Mucosa of stomach (tissue), 1 donor: ENCODE results near the gene PIK3CD.
"Not testable (repeated sequence)": the region's sequence is repeated elsewhere in the genome, so short reads cannot be mapped to it uniquely, and the experiment has no call there.

Experiments used
- H3K27me3 ChIP-seq: one replicate; pipeline ENCODE4 v1.7.0; 2013; ENCODE audit warnings: mild to moderate bottlenecking, low read length; ENCODE audit not compliant: control insufficient read depth, insufficient read depth
- H3K36me3 ChIP-seq: one replicate; pipeline ENCODE4 v1.7.0; 2013; ENCODE audit warnings: low read length; ENCODE audit not compliant: control insufficient read depth, insufficient read depth
- H3K4me1 ChIP-seq: one replicate; pipeline ENCODE4 v1.7.0; 2013; ENCODE audit warnings: mild to moderate bottlenecking, low read length; ENCODE audit not compliant: control insufficient read depth, insufficient read depth
- H3K4me3 ChIP-seq: one replicate; pipeline ENCODE4 v1.7.0; 2013; ENCODE audit warnings: low read length
- H3K9ac ChIP-seq: one replicate; pipeline ENCODE4 v1.7.0; 2013; ENCODE audit warnings: mild to moderate bottlenecking, low read length, moderate library complexity
- H3K9me3 ChIP-seq: one replicate; pipeline ENCODE4 v1.7.0; 2013; ENCODE audit warnings: mild to moderate bottlenecking, low read length, moderate library complexity; ENCODE audit not compliant: control insufficient read depth
- donor health status: Pancreatic carcinoma.

Gene PIK3CD

GRCh38 chr1:9746211-9746610, 94.7 kb downstream of the PIK3CD start:
- H3K27me3 ChIP-seq, result no peaks in the 10 kb centered on the region
- H3K9ac ChIP-seq, result no peak overlapping the region
- H3K9me3 ChIP-seq, result no peaks in the 10 kb centered on the region
- peaks cover 13% of the 10 kb centered on the region for H3K36me3 ChIP-seq
- H3K4me3 ChIP-seq, result no peak overlapping the region
- no peaks in the 10 kb centered on the region for H3K4me1 ChIP-seq

GRCh38 chr1:9746651-9747050, 95.1 kb downstream of the PIK3CD start:
- no peaks in the 10 kb centered on the region for H3K4me1 ChIP-seq
- H3K9ac ChIP-seq, result no peak overlapping the region
- H3K9me3 ChIP-seq, result no peaks in the 10 kb centered on the region
- H3K4me3 ChIP-seq, result no peak overlapping the region
- H3K36me3 ChIP-seq, result peaks cover 17% of the 10 kb centered on the region
- no peaks in the 10 kb centered on the region for H3K27me3 ChIP-seq

GRCh38 chr1:9748391-9748790, 96.9 kb downstream of the PIK3CD start:
- not testable (repeated sequence) for H3K4me1 ChIP-seq, H3K27me3 ChIP-seq, H3K9me3 ChIP-seq, H3K9ac ChIP-seq, H3K4me3 ChIP-seq
- peaks cover 17% of the 10 kb centered on the region for H3K36me3 ChIP-seq

- peaks cover 8% of the 10 kb centered on the region for H3K36me3 ChIP-seq
- no peaks in the 10 kb centered on the region for H3K4me1 ChIP-seq
Measured at GRCh38 chr1:9749361-9749760, 97.8 kb downstream of the PIK3CD start.

GRCh38 chr1:9751971-9752370, 100.4 kb downstream of the PIK3CD start:
- no peak overlapping the region for H3K4me3 ChIP-seq
- H3K4me1 ChIP-seq, result no peaks in the 10 kb centered on the region
- H3K9ac ChIP-seq, result no peak overlapping the region
- H3K36me3 ChIP-seq, result peaks cover 7% of the 10 kb centered on the region
- H3K27me3 ChIP-seq, result no peaks in the 10 kb centered on the region
- H3K9me3 ChIP-seq, result no peaks in the 10 kb centered on the region

More at GRCh38 chr1:9749361-9749760, 97.8 kb downstream of the PIK3CD start:
- H3K9me3 ChIP-seq, result no peaks in the 10 kb centered on the region
- no peak overlapping the region for H3K4me3 ChIP-seq
- H3K9ac ChIP-seq, result no peak overlapping the region
- H3K27me3 ChIP-seq, result no peaks in the 10 kb centered on the region

- Histone ChIP-seq H3K27me3 (no peaks in the 10 kb centered on the region), H3K9ac (no peak overlapping the region), H3K9me3 (no peaks in the 10 kb centered on the region), H3K36me3 (peaks cover 7% of the 10 kb centered on the region), H3K4me3 (no peak overlapping the region), H3K4me1 (no peaks in the 10 kb centered on the region)
Measured at GRCh38 chr1:9753121-9753531, 101.6 kb downstream of the PIK3CD start.

GRCh38 chr1:9755441-9755995, 104.0 kb downstream of the PIK3CD start:
- Histone ChIP-seq H3K4me1 (no peaks in the 10 kb centered on the region), H3K36me3 (peaks cover 7% of the 10 kb centered on the region), H3K9ac (no peak overlapping the region), H3K4me3 (no peak overlapping the region), H3K9me3 (no peaks in the 10 kb centered on the region), H3K27me3 (no peaks in the 10 kb centered on the region)

- Histone ChIP-seq H3K4me3 (no peak overlapping the region), H3K9ac (no peak overlapping the region), H3K36me3 (no peaks in the 10 kb centered on the region), H3K27me3 (no peaks in the 10 kb centered on the region), H3K9me3 (no peaks in the 10 kb centered on the region), H3K4me1 (no peaks in the 10 kb centered on the region)
Measured at GRCh38 chr1:9758559-9759121, 107.1 kb downstream of the PIK3CD start.

GRCh38 chr1:9759939-9760338, 108.4 kb downstream of the PIK3CD start:
- H3K36me3 ChIP-seq, result no peaks in the 10 kb centered on the region
- H3K9me3 ChIP-seq, result no peaks in the 10 kb centered on the region
- H3K27me3 ChIP-seq, result no peaks in the 10 kb centered on the region
- H3K4me1 ChIP-seq, result no peaks in the 10 kb centered on the region
- H3K4me3 ChIP-seq, result no peak overlapping the region
- no peak overlapping the region for H3K9ac ChIP-seq

- Histone ChIP-seq H3K4me3 (no peak overlapping the region), H3K9ac (no peak overlapping the region), H3K9me3 (no peaks in the 10 kb centered on the region), H3K4me1 (no peaks in the 10 kb centered on the region), H3K27me3 (no peaks in the 10 kb centered on the region), H3K36me3 (no peaks in the 10 kb centered on the region)
Measured at GRCh38 chr1:9760824-9761223, 109.3 kb downstream of the PIK3CD start.

- Histone ChIP-seq H3K4me3 (no peak overlapping the region), H3K36me3 (no peaks in the 10 kb centered on the region), H3K4me1 (no peaks in the 10 kb centered on the region), H3K27me3 (no peaks in the 10 kb centered on the region), H3K9ac (no peak overlapping the region), H3K9me3 (no peaks in the 10 kb centered on the region)
Measured at GRCh38 chr1:9761855-9762254, 110.3 kb downstream of the PIK3CD start.

- not testable (repeated sequence) for H3K4me3 ChIP-seq, H3K9ac ChIP-seq, H3K36me3 ChIP-seq, H3K9me3 ChIP-seq, H3K27me3 ChIP-seq, H3K4me1 ChIP-seq
Measured at GRCh38 chr1:9762446-9762845, 110.9 kb downstream of the PIK3CD start.

- H3K27me3 ChIP-seq, result no peaks in the 10 kb centered on the region
- H3K4me1 ChIP-seq, result peaks cover 2% of the 10 kb centered on the region
- no peaks in the 10 kb centered on the region for H3K36me3 ChIP-seq
Measured at GRCh38 chr1:9763914-9764313, 112.4 kb downstream of the PIK3CD start.

More at GRCh38 chr1:9763914-9764313, 112.4 kb downstream of the PIK3CD start:
- Histone ChIP-seq H3K9ac (no peak overlapping the region), H3K9me3 (no peaks in the 10 kb centered on the region), H3K4me3 (no peak overlapping the region)
